ENCODE results near the gene TGFB1.

The TGFB1 gene

GRCh38 chr19:41327076-41327575, 26.6 kb downstream of the TGFB1 start:
- no peak overlapping the region for H3K4me3 ChIP-seq (ENCODE audit: control insufficient read depth, low read depth, low read length)
- DNase-seq (ENCODE audit: low read depth), result no peak
- no peak for TF ChIP-seq CTCF (conservative IDR thresholded peaks at IDR 0.05; ENCODE audit: control insufficient read depth, insufficient read depth, low read depth, low read length)

- DNase-seq (ENCODE audit: low read depth), result peak; percentile 81
- H3K4me3 ChIP-seq (ENCODE audit: control insufficient read depth, low read depth, low read length), result no peak overlapping the region
- no peak for TF ChIP-seq CTCF (conservative IDR thresholded peaks at IDR 0.05; ENCODE audit: control insufficient read depth, insufficient read depth, low read depth, low read length)
Measured at GRCh38 chr19:41325947-41326706, 27.6 kb downstream of the TGFB1 start.

- no peak for TF ChIP-seq CTCF (conservative IDR thresholded peaks at IDR 0.05; ENCODE audit: control insufficient read depth, insufficient read depth, low read depth, low read length)
- peak overlapping the region; percentile 5 for H3K4me3 ChIP-seq (ENCODE audit: control insufficient read depth, low read depth, low read length)
- DNase-seq (ENCODE audit: low read depth), result no peak
Measured at GRCh38 chr19:41325640-41325946, 28.1 kb downstream of the TGFB1 start.

- H3K4me3 ChIP-seq (ENCODE audit: control insufficient read depth, low read depth, low read length), result peak overlapping the region; percentile 5
- DNase-seq (ENCODE audit: low read depth), result peak; percentile 95
Measured at GRCh38 chr19:41324921-41325639, 28.6 kb downstream of the TGFB1 start.

GRCh38 chr19:41324231-41324702, 29.5 kb downstream of the TGFB1 start:
- H3K4me3 ChIP-seq (ENCODE audit: control insufficient read depth, low read depth, low read length), result no peak overlapping the region
- peak; percentile 24 for DNase-seq (ENCODE audit: low read depth)
- no peak for TF ChIP-seq CTCF (conservative IDR thresholded peaks at IDR 0.05; ENCODE audit: control insufficient read depth, insufficient read depth, low read depth, low read length)

More at GRCh38 chr19:41324921-41325639, 28.6 kb downstream of the TGFB1 start:
- no peak for TF ChIP-seq CTCF (conservative IDR thresholded peaks at IDR 0.05; ENCODE audit: control insufficient read depth, insufficient read depth, low read depth, low read length)

GRCh38 chr19:41323430-41324125, 30.1 kb downstream of the TGFB1 start:
- peak overlapping the region; percentile 12 for H3K4me3 ChIP-seq (ENCODE audit: control insufficient read depth, low read depth, low read length)
- DNase-seq (ENCODE audit: low read depth), result peak; percentile 97
- TF ChIP-seq CTCF (conservative IDR thresholded peaks at IDR 0.05; ENCODE audit: control insufficient read depth, insufficient read depth, low read depth, low read length), result no peak

All from fibroblast of mammary gland (primary cell).